ENCODE results near the gene TBCD. TPM values are rescaled to one million over a fixed set of nuclear protein-coding genes. Genes with fewer than 3 reads are reported as not detected.

TBCD gene
- total RNA-seq, 2 experiments from 2014 or later = 77.8 to 85.8 TPM

- intact Hi-C loops (cut with micrococcal nuclease) = no loop called here
- TF ChIP-seq CTCF (IDR thresholded peaks at IDR 0.05) = no peak
- ChIA-PET POLR2A (interaction anchor here (1.2 kb wide), 1 partner anchor 17 kb away, joined by 3 read pairs; no protein-coding TSS in a partner anchor), CTCF (interaction anchor here (1.6 kb wide), 1 partner anchor 120 kb away, joined by 5 read pairs; no protein-coding TSS in a partner anchor)
- DNase-seq (no peak), ATAC-seq (no peak)
- Mint-ChIP-seq H3K4me1 (ENCODE audit: low read depth) (peaks cover 6% of the 10 kb centered on the region), H3K27me3 (no peaks in the 10 kb centered on the region), H3K36me3 (ENCODE audit: low read depth) (peaks cover 19% of the 10 kb centered on the region), H3K27ac (no peak overlapping the region), H3K9me3 (no peaks in the 10 kb centered on the region), H3K4me3 (no peak overlapping the region)
Measured at GRCh38 chr17:82901856-82902255, 150.0 kb downstream of the TBCD start.

- ChIA-PET CTCF (interaction anchor here (1.6 kb wide), 1 partner anchor 122 kb away, joined by 5 read pairs; no protein-coding TSS in a partner anchor), POLR2A (no interaction called here)
- peaks cover 15% of the 10 kb centered on the region for H3K4me1 Mint-ChIP-seq (ENCODE audit: low read depth)
- H3K4me3 Mint-ChIP-seq = no peak overlapping the region
- DNase-seq (no peak), ATAC-seq (no peak)
- no peak overlapping the region for H3K27ac Mint-ChIP-seq
- intact Hi-C loops (cut with micrococcal nuclease) = no loop called here
- H3K27me3 Mint-ChIP-seq = no peaks in the 10 kb centered on the region
- peaks cover 19% of the 10 kb centered on the region for H3K36me3 Mint-ChIP-seq (ENCODE audit: low read depth)
- no peaks in the 10 kb centered on the region for H3K9me3 Mint-ChIP-seq
- no peak for TF ChIP-seq CTCF (IDR thresholded peaks at IDR 0.05)
Measured at GRCh38 chr17:82902972-82903874, 151.4 kb downstream of the TBCD start.

GRCh38 chr17:82905130-82905529 lies 153.3 kb downstream of the TBCD start:
- Mint-ChIP-seq H3K4me1 (ENCODE audit: low read depth) (peaks cover 26% of the 10 kb centered on the region), H3K27me3 (no peaks in the 10 kb centered on the region), H3K36me3 (ENCODE audit: low read depth) (peaks cover 22% of the 10 kb centered on the region), H3K27ac (no peak overlapping the region), H3K4me3 (no peak overlapping the region), H3K9me3 (no peaks in the 10 kb centered on the region)
- TF ChIP-seq CTCF (IDR thresholded peaks at IDR 0.05) = no peak
- intact Hi-C loops (cut with micrococcal nuclease) = no loop called here
- no peak for ATAC-seq
- ChIA-PET CTCF (no interaction called here), POLR2A (no interaction called here)
- DNase-seq = no peak

- Mint-ChIP-seq H3K4me1 (ENCODE audit: low read depth) (peaks cover 24% of the 10 kb centered on the region), H3K4me3 (no peak overlapping the region), H3K27me3 (no peaks in the 10 kb centered on the region), H3K27ac (no peak overlapping the region), H3K36me3 (ENCODE audit: low read depth) (peaks cover 23% of the 10 kb centered on the region), H3K9me3 (no peaks in the 10 kb centered on the region)
- ATAC-seq (no peak), DNase-seq (no peak)
- CTCF ChIA-PET = interaction anchor here (0.7 to 2.2 kb wide), 4 partner anchors 9 to 126 kb away, joined by 3 to 9 read pairs (median 4); no protein-coding TSS in a partner anchor
- intact Hi-C loops (cut with micrococcal nuclease) = no loop called here
- POLR2A ChIA-PET = no interaction called here
- no peak for TF ChIP-seq CTCF (IDR thresholded peaks at IDR 0.05)
Measured at GRCh38 chr17:82907797-82908542, 156.1 kb downstream of the TBCD start.

All from activated CD8-positive, alpha-beta T cell treated with anti-CD3 and anti-CD28 coated beads for 36 hours (primary cell).